Lower lobe of right lung (tissue), 2 donors: ENCODE measurements around the gene TTC39A. TPM values are rescaled to one million over a fixed set of nuclear protein-coding genes. Genes with fewer than 3 reads are reported as not detected.

Experiments
- ATAC-seq, 2 donors: fragments of 200-7000 bp; cut with Tn5 transposase; one replicate each; pipeline ENCODE4 v1.9.1; 2020 to 2022; ENCODE audit warnings: mild to moderate bottlenecking in 2 of 2, moderate library complexity in 2 of 2
- DNase-seq: peaks from one replicate; pipeline ENCODE4 v3.0.0-alpha.2; 2020
- H3K27ac ChIP-seq: fragments of 200-600 bp; one replicate; pipeline ENCODE4 v1.8.0; 2022
- H3K27me3 ChIP-seq: fragments of 200-600 bp; one replicate; pipeline ENCODE4 v1.8.0; 2022; ENCODE audit warnings: low read depth
- H3K36me3 ChIP-seq: fragments of 200-600 bp; one replicate; pipeline ENCODE4 v1.8.0; 2022; ENCODE audit warnings: mild to moderate bottlenecking
- H3K4me1 ChIP-seq: fragments of 200-600 bp; one replicate; pipeline ENCODE4 v1.8.0; 2022
- H3K4me3 ChIP-seq: fragments of 200-600 bp; one replicate; pipeline ENCODE4 v1.8.0; 2022; ENCODE audit warnings: mild to moderate bottlenecking
- H3K9me3 ChIP-seq: fragments of 200-600 bp; one replicate; pipeline ENCODE4 v1.8.0; 2022
- intact Hi-C: fragments of 100-400 bp; cut with DNase I; formaldehyde crosslinking; loops from one replicate; pipeline ENCODE4 v1.11.0; 2022
- total RNA-seq: library from RNA; stranded (reverse); fragmentation: NEBNext Ultra II Directional; extraction: Animal tissue kit (Norgen Biotek cat#: 25700); gene quantifications from one replicate; pipeline ENCODE4 v1.2.1, GENCODE V29; 2021
- TF ChIP-seq, protein P1 (sequence below): fragments of 200-600 bp; IDR thresholded peaks from one replicate; pipeline ENCODE4 v1.8.0; 2022; ENCODE audit warnings: antibody characterized with exemption, mild to moderate bottlenecking
- donor health status: DM: no; HTN: yes; CAD: no; lungs with severe emphysema.

Gene TTC39A
- total RNA-seq, 1 donor from 2014 or later, result 34.9 TPM

- ATAC-seq (no peak), DNase-seq (no peak)
- H3K36me3 ChIP-seq, result no peaks in the 10 kb centered on the region
- intact Hi-C loops, result no loop called here
- H3K4me3 ChIP-seq, result no peak overlapping the region
- no peaks in the 10 kb centered on the region for H3K27me3 ChIP-seq
- H3K9me3 ChIP-seq, result no peaks in the 10 kb centered on the region
- peaks cover 42% of the 10 kb centered on the region for H3K4me1 ChIP-seq
- TF ChIP-seq, protein P1, sequence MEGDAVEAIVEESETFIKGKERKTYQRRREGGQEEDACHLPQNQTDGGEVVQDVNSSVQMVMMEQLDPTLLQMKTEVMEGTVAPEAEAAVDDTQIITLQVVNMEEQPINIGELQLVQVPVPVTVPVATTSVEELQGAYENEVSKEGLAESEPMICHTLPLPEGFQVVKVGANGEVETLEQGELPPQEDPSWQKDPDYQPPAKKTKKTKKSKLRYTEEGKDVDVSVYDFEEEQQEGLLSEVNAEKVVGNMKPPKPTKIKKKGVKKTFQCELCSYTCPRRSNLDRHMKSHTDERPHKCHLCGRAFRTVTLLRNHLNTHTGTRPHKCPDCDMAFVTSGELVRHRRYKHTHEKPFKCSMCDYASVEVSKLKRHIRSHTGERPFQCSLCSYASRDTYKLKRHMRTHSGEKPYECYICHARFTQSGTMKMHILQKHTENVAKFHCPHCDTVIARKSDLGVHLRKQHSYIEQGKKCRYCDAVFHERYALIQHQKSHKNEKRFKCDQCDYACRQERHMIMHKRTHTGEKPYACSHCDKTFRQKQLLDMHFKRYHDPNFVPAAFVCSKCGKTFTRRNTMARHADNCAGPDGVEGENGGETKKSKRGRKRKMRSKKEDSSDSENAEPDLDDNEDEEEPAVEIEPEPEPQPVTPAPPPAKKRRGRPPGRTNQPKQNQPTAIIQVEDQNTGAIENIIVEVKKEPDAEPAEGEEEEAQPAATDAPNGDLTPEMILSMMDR, result no peak
- no peak overlapping the region for H3K27ac ChIP-seq
Measured at GRCh38 chr1:51241119-51241518, 89.2 kb downstream of the TTC39A start.

- TF ChIP-seq, protein P1, result no peak
- ATAC-seq, result no peak
- intact Hi-C loops, result no loop called here
- Histone ChIP-seq H3K4me1 (peaks cover 49% of the 10 kb centered on the region), H3K36me3 (no peaks in the 10 kb centered on the region), H3K27ac (no peak overlapping the region), H3K4me3 (no peak overlapping the region), H3K9me3 (no peaks in the 10 kb centered on the region), H3K27me3 (no peaks in the 10 kb centered on the region)
- no peak for DNase-seq
Measured at GRCh38 chr1:51240084-51240483, 90.3 kb downstream of the TTC39A start.

DNA sequence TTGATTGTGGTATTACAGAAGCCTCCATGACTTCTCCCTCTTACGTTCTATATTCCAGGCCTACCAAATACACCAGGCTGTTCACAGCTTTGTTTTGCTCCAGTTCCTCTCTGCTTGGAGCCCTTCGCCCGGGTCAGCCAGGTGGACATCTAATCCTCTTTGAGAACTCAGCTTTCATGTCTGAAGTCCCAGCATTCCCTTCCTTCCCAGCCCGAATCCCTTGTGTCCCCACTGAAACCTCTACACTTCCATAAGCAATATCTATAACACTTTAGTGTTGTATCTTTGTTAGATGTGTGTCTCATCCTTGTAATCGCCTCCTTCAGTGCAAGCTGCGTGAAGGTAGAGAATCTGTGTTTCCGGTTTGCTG is 92.3 kb downstream of the TTC39A start:
- TF ChIP-seq, protein P1, result no peak
- Histone ChIP-seq H3K27ac (peak overlapping the region; percentile 9), H3K27me3 (no peaks in the 10 kb centered on the region), H3K4me1 (peaks cover 57% of the 10 kb centered on the region), H3K36me3 (no peaks in the 10 kb centered on the region), H3K9me3 (no peaks in the 10 kb centered on the region), H3K4me3 (peak overlapping the region; percentile 89)
- intact Hi-C loops, result no loop called here
- ATAC-seq, result no peak
- DNase-seq, result no peak

DNA sequence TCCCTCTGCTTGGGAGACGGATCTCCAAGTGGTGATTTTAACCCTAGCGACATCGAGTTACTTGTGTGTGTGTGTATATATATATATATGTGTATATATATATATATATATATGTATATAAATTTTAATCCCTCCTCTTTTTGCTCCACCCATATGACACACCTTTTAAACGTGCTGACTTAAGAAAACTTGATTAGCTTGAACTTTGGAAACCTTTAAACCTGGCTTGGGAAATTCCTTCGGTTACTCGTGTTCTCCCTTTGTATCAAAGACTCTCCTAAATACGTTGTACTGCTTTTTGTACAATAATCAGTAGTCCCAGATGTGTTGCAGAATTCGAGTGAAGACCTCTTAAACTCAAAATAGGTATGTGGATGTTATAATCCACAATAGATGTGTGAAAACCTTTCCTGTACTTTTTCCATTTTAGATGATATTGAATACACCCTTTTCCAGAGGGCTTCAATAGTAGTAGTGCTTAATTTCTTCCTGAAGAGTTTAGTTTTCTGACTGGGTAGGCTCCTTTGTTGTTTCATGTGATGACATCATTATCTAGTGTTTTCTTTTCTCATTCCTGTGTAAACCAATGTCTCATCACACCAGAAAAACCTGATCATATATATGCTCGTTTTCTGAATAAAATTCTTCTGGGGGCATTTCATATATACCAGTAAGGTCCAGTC is 92.9 kb downstream of the TTC39A start:
- TF ChIP-seq, protein P1, result no peak
- DNase-seq (no peak), ATAC-seq (no peak)
- intact Hi-C loops, result no loop called here
- H3K9me3 ChIP-seq, result no peaks in the 10 kb centered on the region
- no peaks in the 10 kb centered on the region for H3K36me3 ChIP-seq
- H3K27ac ChIP-seq, result peak overlapping the region; percentile 94
- no peaks in the 10 kb centered on the region for H3K27me3 ChIP-seq
- peaks cover 57% of the 10 kb centered on the region for H3K4me1 ChIP-seq
- peak overlapping the region; percentile 89 for H3K4me3 ChIP-seq

Other genes with a start within 250 kb of the TTC39A start
- gene C1orf185, start 228.3 kb downstream of the TTC39A start, total RNA-seq, result not detected
- 83.6 TPM for gene RNF11, start 94.3 kb downstream of the TTC39A start, total RNA-seq
- 90.2 TPM for gene EPS15, start 188.7 kb upstream of the TTC39A start, total RNA-seq